ENCODE data around the gene FOS. TPM values are rescaled to one million over a fixed set of nuclear protein-coding genes. Genes with fewer than 3 reads are reported as not detected.
"Not testable (repeated sequence)": the region's sequence is repeated elsewhere in the genome, so short reads cannot be mapped to it uniquely, and the experiment has no call there.

FOS gene
- total RNA-seq, 6 donors from 2014 or later: 386 to 1,146 (median 633) TPM

DNA sequence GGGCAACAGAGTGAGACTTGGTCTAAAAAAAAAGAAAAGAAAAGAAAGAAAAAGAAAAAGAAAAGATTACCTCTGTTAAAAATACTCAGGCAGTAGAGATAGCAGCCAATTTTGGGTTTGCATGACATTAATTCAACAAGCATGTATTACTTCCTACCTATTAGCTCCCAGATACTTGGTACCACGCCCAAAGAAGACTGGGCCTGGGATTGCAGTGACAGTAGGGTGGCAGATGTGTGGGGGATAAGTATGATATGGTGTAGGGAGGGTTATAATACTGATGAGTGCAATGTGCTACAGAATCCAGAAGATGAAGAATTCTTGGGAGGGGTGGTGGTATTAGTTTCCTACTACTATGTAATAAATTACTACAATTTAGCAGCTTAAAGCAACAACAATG is 46.4 kb upstream of the FOS start:
- Histone ChIP-seq H3K27ac (no peak overlapping the region), H3K4me3 (no peak overlapping the region), H3K4me1 (peaks cover 13 to 28% (median 20%) of the 10 kb centered on the region in 4 donors), H3K36me3 (no peaks in the 10 kb centered on the region), H3K9me3 (no peaks in the 10 kb centered on the region), H3K27me3 (no peaks in the 10 kb centered on the region)
- 90 to 93% methylated on average over 1 of the region's 1 CpG for WGBS, 2 donors
- TF ChIP-seq POLR2A (IDR thresholded peaks at IDR 0.05) (no peak), POLR2AphosphoS5 (IDR thresholded peaks at IDR 0.05) (no peak), EP300 (IDR thresholded peaks at IDR 0.05) (no peak)
- TF ChIP-seq, protein P1, sequence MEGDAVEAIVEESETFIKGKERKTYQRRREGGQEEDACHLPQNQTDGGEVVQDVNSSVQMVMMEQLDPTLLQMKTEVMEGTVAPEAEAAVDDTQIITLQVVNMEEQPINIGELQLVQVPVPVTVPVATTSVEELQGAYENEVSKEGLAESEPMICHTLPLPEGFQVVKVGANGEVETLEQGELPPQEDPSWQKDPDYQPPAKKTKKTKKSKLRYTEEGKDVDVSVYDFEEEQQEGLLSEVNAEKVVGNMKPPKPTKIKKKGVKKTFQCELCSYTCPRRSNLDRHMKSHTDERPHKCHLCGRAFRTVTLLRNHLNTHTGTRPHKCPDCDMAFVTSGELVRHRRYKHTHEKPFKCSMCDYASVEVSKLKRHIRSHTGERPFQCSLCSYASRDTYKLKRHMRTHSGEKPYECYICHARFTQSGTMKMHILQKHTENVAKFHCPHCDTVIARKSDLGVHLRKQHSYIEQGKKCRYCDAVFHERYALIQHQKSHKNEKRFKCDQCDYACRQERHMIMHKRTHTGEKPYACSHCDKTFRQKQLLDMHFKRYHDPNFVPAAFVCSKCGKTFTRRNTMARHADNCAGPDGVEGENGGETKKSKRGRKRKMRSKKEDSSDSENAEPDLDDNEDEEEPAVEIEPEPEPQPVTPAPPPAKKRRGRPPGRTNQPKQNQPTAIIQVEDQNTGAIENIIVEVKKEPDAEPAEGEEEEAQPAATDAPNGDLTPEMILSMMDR (IDR thresholded peaks at IDR 0.05): no peak
- no peak for DNase-seq
- ATAC-seq (ENCODE audit: low FRiP score in 2 of 2): no peak

DNA sequence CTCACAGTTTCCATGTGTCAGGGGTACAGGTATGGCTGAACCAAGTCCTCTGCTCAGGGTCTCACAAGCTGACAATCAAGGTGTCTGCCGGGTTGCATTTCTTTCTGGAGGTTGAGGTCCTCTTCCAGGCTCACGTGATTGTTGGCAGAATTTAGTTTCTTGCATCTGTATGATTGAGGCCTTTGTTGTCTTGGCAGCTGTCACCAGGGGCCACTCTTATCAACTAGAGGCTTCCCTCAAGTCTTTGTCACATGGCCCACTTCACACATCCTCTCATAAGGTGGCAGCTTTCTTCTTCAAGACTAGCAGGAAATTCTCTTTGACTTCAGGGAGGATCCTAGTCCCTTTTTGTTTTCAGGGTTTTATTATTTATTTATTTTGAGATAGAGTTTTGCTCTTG is 46.0 kb upstream of the FOS start:
- DNase-seq (peak in 1 of 2 donors; percentile 33), ATAC-seq (ENCODE audit: low FRiP score in 2 of 2) (no peak)
- TF ChIP-seq POLR2A (IDR thresholded peaks at IDR 0.05) (no peak), EP300 (IDR thresholded peaks at IDR 0.05) (no peak), POLR2AphosphoS5 (IDR thresholded peaks at IDR 0.05) (no peak)
- TF ChIP-seq, protein P1 (IDR thresholded peaks at IDR 0.05): no peak
- 61 to 68% methylated on average over 2 of the region's 2 CpGs for WGBS, 2 donors
- Histone ChIP-seq H3K9me3 (no peaks in the 10 kb centered on the region), H3K27ac (peak overlapping the region in 1 of 4 donors; percentile 6), H3K36me3 (no peaks in the 10 kb centered on the region), H3K4me1 (peaks cover 13 to 28% (median 20%) of the 10 kb centered on the region in 4 donors), H3K27me3 (no peaks in the 10 kb centered on the region), H3K4me3 (no peak overlapping the region)

DNA sequence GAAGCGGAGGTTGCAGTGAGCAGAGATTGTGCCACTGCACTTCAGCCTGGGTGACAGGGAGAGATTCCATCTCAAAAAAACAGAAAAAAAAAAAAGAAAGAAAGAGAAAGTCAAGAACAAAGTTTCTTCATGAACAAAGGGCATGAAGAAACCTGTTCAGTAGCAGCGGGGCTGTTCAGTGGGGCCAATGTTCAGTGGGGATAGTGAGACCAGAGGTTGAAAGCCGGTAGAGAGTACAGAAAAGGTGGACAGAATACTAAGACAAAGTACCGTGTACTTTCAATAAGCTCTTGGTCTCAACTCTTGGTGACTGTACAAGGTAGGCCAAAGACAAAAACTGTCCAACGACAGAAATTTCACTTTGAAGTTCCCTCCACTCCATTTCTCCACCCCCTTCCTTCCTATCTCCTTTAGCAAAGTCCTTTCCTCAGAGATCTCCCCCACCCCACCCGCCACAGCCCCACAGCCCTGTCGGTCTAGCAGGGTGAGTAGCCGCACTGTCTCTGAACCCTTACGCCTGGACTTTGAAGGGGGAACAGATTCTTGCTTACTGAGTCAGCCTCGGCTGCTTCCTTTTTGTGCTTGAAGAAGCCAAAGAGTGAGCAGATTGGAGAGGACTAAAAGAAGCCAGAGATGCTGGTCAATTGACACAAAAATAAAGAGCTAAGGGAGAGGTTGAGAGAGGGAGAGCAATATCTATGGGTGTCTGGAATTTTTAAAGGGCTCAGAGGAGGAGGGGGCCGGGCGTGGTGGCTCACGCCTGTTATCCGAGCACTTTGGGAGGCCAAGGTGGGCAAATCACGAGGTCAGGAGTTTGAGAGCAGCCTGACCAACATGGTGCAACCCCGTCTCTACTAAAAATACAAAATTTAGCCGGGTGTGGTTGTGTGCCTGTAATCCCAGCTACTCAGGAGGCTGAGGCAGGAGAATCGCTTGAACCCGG is 44.2 kb upstream of the FOS start:
- peak overlapping the region; percentile 58 to 75 (median 72) for H3K27ac ChIP-seq
- no peaks in the 10 kb centered on the region for H3K9me3 ChIP-seq
- WGBS, 2 donors: 71 to 72% methylated on average over 19 of the region's 19 CpGs
- no peaks in the 10 kb centered on the region for H3K27me3 ChIP-seq
- H3K36me3 ChIP-seq: no peaks in the 10 kb centered on the region
- ATAC-seq (ENCODE audit: low FRiP score in 2 of 2) (peak; percentile 56 to 89), DNase-seq (peak in 1 of 2 donors; percentile 66)
- H3K4me1 ChIP-seq: peaks cover 11 to 23% (median 21%) of the 10 kb centered on the region in 4 donors
- TF ChIP-seq EP300 (IDR thresholded peaks at IDR 0.05) (no peak), POLR2AphosphoS5 (IDR thresholded peaks at IDR 0.05) (no peak), POLR2A (IDR thresholded peaks at IDR 0.05) (peak in 1 of 4 donors; percentile 44)
- TF ChIP-seq, protein P1 (IDR thresholded peaks at IDR 0.05): no peak
- no peak overlapping the region for H3K4me3 ChIP-seq

DNA sequence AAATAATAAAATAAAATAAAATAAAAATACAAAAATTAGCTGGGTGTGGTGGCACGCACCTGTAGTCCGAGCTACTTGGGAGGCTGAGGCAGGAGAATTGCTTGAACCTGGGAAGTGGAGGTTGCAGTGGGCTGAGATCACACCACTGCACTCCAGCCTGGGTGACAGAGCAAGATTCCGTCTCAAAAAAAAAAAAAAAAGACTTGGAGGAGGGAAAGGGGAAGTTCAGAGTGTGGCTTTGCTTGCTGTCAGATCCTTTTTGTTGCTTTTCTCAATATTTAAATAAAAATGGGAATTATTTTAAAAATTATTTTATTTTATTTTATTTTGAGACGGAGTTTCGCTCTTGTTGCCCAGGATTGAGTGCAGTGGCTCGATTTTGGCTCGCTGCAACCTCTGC is 43.4 kb upstream of the FOS start:
- Histone ChIP-seq H3K27ac (peak overlapping the region in 3 of 4 donors; percentile 58 to 75 (median 75)), H3K4me1 (peaks cover 4 to 16% (median 14%) of the 10 kb centered on the region in 4 donors)
- H3K4me3 ChIP-seq, H3K9me3 ChIP-seq, H3K27me3 ChIP-seq, DNase-seq, H3K36me3 ChIP-seq: not testable (repeated sequence)
- 78 to 86% methylated on average over 7 of the region's 7 CpGs for WGBS, 2 donors
- ATAC-seq (ENCODE audit: low FRiP score in 2 of 2): peak in 1 of 2 donors; percentile 60

GRCh38 chr14:75236467-75236866 is 42.2 kb upstream of the FOS start:
- H3K27ac ChIP-seq: peak overlapping the region; percentile 38 to 56 (median 46)
- H3K36me3 ChIP-seq: no peaks in the 10 kb centered on the region
- DNase-seq (no peak), ATAC-seq (ENCODE audit: low FRiP score in 2 of 2) (no peak)
- H3K9me3 ChIP-seq: no peaks in the 10 kb centered on the region
- 80 to 89% methylated on average over 6 of the region's 6 CpGs for WGBS, 2 donors
- TF ChIP-seq EP300 (IDR thresholded peaks at IDR 0.05) (no peak), POLR2A (IDR thresholded peaks at IDR 0.05) (no peak), POLR2AphosphoS5 (IDR thresholded peaks at IDR 0.05) (no peak)
- TF ChIP-seq, protein P1 (IDR thresholded peaks at IDR 0.05): no peak
- no peak overlapping the region for H3K4me3 ChIP-seq
- H3K27me3 ChIP-seq: no peaks in the 10 kb centered on the region
- peaks cover 0 to 9% (median 5%) of the 10 kb centered on the region in 4 donors for H3K4me1 ChIP-seq
